Stimulated activated CD8-positive, alpha-beta memory T cell treated with anti-CD3 and anti-CD28 coated beads, Interleukin-15, amount 100 ng/mL, for 24 hours (primary cell): ENCODE measurements around the gene EXOC4.

Source experiments
- DNase-seq: peaks from one replicate; pipeline ENCODE4 v3.0.0-alpha.2; 2020; ENCODE audit warnings: low read depth

The EXOC4 gene

GRCh38 chr7:133829336-133829897 lies 576.5 kb downstream of the EXOC4 start:
- no peak for DNase-seq

- no peak for DNase-seq
These were observed 577.2 kb downstream of the EXOC4 start for GRCh38 chr7:133830081-133830480.

GRCh38 chr7:133836666-133837065 lies 583.8 kb downstream of the EXOC4 start:
- DNase-seq = no peak

- no peak for DNase-seq
These were observed 584.3 kb downstream of the EXOC4 start for GRCh38 chr7:133837224-133837623.

- no peak for DNase-seq
These were observed 586.2 kb downstream of the EXOC4 start for GRCh38 chr7:133839121-133839520.

- no peak for DNase-seq
These were observed 590.5 kb downstream of the EXOC4 start for GRCh38 chr7:133843341-133843740.

- no peak for DNase-seq
These were observed 592.1 kb downstream of the EXOC4 start for GRCh38 chr7:133845005-133845404.

- no peak for DNase-seq
These were observed 593.5 kb downstream of the EXOC4 start for GRCh38 chr7:133846203-133846945.

GRCh38 chr7:133850497-133851280 lies 597.8 kb downstream of the EXOC4 start:
- DNase-seq = no peak

GRCh38 chr7:133851411-133851810 lies 598.5 kb downstream of the EXOC4 start:
- DNase-seq = no peak

GRCh38 chr7:133853706-133854276 lies 600.9 kb downstream of the EXOC4 start:
- no peak for DNase-seq

- no peak for DNase-seq
These were observed 601.9 kb downstream of the EXOC4 start for GRCh38 chr7:133854739-133855138.

- no peak for DNase-seq
These were observed 604.7 kb downstream of the EXOC4 start for GRCh38 chr7:133857376-133858119.

GRCh38 chr7:133858311-133858710 lies 605.4 kb downstream of the EXOC4 start:
- DNase-seq = no peak

GRCh38 chr7:133859231-133859630 lies 606.4 kb downstream of the EXOC4 start:
- DNase-seq = no peak

GRCh38 chr7:133859871-133860450 lies 607.1 kb downstream of the EXOC4 start:
- no peak for DNase-seq

GRCh38 chr7:133860628-133861335 lies 607.9 kb downstream of the EXOC4 start:
- DNase-seq = no peak

GRCh38 chr7:133861876-133862275 lies 609.0 kb downstream of the EXOC4 start:
- DNase-seq = no peak

- DNase-seq = no peak
These were observed 610.6 kb downstream of the EXOC4 start for GRCh38 chr7:133863362-133864061.

GRCh38 chr7:133869556-133869955 lies 616.7 kb downstream of the EXOC4 start:
- DNase-seq = no peak
